ENCODE data around the gene KATNAL2.

The KATNAL2 gene

GRCh38 chr18:47151439-47151838 lies 234.0 kb downstream of the KATNAL2 start:
- H3K36me3 Mint-ChIP-seq: peaks cover 6% of the 10 kb centered on the region
- no peaks in the 10 kb centered on the region for H3K9me3 Mint-ChIP-seq
- H3K27ac Mint-ChIP-seq: peak overlapping the region; percentile 84
- no peaks in the 10 kb centered on the region for H3K27me3 Mint-ChIP-seq
- no peak for ATAC-seq
- peaks cover 39% of the 10 kb centered on the region for H3K4me1 Mint-ChIP-seq
- H3K4me3 Mint-ChIP-seq: peak overlapping the region; percentile 91
